NCI-H2171 treated with DMSO at 0.1 percent for 48 hours (cell line): Measurements from ENCODE around the gene HMX1.
A peak's percentile ranks its signal among the peaks of the same experiment; 100 is the strongest.

ENCODE experiments used
- DNase-seq: peaks from one replicate; lab custom pipeline; 2025; lab: John Stamatoyannopoulos, UW

Gene HMX1

GRCh38 chr4:8867624-8868320, 3.9 kb downstream of the HMX1 start:
- no peak for DNase-seq

DNA sequence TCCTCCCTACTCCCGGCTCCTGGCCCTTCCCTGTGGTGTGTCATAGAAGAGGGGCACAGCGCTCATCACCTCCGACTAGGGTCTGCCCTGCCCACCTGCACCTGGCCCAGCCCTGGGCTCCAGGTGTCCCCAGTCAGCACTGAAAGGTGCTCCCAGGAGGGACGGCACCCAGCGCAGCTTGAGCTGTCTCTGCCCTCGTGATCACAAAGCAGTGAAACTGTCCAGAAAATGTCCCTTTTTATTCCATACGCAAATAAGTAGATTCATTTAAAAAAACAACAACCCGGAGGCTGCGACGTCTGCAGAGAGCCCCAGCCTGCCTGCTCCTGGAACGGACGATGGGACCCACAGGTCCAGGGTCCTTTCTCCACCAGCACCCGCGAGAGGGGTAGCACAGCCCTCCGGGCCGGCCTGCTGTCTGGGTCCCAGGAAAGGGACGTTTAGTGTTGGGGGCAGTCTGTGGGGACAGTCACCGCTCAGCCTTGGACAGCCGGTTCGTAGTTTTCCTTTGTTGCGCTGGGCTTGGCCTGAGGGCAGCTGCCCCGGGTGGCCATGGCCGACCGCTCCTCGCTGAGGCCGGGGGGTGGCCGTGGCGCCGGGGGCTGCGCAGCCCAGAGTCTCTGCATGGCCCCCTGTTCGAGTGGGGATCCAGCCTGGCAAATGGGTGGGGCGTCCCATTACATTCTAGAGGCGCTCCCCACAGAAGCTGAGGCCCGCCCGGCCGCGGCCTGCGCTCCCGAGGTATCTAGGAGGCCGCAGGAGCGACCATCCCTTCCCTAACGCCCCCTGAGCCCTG, 4.6 kb downstream of the HMX1 start:
- DNase-seq = no peak

DNA sequence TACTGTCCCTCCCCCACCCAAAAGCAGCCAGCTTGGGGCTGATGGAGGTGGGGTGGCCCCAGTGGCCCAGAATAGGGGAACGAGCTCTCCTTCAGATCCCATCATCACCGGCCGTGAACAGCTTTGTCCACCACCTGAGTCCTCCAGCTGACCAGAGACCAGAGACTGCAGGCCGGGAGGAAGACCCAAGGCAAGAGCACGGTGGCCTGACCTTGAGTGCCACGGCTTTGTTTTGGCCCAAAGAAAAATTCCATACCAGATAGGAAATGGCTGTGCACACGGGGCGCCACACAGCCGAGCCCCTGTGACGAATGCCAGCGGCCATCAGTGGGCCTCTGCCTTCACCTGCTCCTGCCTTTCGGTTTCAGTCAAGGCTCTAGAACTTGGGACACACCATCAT, 5.2 kb downstream of the HMX1 start:
- DNase-seq = no peak

DNA sequence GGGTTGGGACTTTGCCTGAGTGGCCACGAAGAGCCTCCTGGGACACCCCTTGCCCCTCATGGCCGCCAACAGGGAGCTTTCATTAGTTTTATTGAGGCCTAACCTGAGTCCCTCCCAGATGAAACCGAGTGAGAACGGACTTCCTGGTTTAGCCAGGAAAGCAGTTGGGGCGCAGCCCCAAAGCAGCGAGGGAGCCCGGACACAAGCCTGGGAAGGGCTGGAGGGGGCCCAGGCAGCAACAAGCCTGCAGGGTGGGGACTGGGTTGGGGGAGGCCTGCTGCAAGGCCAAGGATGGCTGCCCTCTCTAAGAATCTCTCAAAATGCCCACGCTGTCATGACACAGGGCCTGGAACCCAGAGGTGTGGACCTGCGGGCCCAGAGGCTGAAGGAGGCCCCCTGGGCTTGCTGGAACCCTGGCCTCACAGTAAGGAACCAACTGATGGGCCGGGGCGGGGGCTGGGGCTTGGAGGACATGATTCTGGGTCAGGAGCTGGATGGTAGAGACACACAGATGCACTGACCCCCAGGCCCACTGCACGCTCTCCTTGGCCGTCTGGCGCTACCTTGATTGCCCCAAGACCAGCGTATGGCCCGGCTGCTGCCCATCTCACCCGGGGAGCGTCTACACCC, 5.8 kb downstream of the HMX1 start:
- DNase-seq = no peak

DNA sequence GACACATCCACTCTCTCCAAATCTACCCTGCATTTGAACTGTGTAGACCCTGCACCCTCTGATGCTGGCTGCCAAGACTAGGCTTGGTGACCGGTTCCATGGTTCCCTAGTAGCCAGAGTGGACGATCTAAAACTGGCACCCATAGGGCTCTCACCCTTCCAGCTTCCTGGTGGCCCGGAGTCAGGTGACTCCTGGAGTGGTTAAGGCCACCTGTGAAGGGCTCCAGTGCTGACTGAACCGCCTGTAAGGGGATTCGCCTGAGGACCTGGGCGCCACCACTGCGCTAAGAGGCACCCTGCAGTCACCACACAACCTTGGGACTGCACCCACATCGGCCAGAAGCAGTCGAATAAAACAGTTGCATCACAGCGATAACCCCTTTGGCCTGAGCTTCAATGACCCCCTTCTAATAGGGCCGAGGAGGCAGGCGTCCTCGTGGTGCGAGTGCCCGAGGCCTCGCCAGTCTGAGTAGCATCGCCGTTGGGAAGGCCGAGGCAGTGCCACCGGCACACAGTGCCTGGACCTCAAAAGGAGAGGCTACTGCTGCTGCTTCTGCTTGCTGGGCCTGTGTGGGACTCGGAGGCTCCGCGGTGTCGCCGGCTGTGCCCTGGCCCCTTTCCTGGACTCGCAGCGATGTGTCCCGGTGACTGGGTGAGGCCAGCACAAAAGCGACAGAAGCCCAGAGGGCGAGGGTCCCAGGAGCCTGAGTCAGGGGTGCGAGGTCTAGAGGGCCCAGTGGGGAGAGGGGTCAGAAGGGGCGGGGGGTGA, 6.5 kb downstream of the HMX1 start:
- no peak for DNase-seq

- no peak for DNase-seq
These were observed 7.7 kb downstream of the HMX1 start for GRCh38 chr4:8863686-8864682.

- no peak for DNase-seq
These were observed 8.6 kb downstream of the HMX1 start for GRCh38 chr4:8862800-8863685.

DNA sequence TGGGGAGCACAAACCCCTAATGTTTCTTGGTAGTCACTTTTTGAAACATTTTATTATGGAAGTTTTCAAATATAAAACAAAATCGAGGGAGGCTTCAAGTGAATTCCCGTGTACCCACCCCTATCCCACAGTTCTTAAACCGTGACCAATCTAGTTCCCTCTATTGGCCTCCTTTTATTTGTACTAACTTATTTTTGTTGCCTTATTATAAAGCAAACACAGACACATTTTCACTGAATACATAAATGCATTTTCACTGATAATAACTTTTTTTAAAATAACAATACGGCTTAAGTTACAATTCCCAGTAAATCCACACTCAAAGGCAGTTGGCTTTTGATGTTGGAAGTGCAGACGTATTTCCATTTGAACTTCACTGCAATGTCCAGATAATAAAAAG, 9.3 kb downstream of the HMX1 start:
- DNase-seq = no peak

DNA sequence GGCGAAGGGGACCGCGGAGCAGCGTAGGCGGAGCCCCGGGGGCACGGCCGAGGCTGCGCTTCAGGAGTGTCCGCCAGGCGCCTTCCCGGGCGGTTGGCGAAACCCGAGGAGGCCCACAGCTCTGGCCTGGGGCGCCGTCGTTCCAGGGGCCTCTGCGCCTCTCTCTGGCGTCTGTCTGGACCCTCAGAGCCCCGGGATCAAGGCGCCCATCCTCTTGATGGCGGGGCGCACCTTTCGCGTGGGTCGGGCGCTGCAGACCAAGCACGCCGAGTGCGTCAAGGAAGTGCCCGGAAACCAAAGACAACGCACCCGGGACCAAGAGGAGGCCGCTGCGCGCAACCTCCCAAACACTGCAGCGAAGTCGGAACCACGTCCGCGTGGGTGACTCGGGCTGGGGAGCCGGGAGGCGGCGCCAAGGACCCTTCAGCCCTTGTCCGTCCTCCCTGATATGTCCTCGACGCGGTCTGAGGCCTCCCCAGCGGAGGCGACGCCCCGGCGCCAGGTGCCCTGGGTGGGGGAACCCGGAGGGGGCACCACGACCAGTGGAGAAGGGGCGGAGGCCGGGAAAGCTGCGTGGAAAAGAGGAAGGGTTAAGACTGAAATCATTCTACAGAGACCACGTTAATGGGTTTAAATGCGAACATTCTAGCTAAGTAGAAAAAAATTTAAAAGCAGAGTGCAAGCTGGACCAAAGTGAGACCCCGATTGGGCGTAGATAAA, 9.9 kb downstream of the HMX1 start:
- DNase-seq = no peak

DNA sequence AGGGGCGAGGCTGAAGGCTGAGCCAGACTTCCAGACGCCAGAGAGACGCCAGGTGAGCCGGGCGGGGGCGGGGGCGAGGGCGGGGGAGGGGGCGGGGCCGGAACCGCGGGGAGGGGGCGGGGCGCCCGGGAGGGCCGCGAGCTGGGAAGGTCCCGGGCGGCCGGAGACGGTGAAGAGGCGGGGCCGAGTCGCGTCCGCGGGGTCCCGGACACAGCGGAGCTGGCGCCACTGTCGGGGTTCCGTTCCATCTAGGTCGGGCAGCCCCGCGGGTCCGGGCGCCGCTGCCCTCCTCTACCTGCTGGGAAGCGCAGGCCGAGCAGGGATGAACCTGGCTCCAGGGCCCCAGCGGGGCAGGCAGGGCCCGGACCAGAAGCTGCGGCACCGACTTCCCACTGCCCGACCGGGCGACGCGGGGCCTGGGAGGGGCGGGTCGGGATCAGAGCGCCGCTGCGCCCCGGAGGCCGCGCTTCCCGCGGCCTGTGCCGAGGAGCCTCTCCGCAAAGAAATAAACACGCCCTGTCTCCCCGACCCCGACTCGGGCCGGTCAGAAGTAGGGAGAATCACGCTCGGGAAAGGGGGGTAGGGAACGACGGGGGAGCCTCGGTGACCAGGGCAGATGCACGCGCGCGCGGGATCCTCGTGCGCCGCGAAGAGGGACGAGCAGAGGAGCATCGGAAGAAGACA, 10.6 kb downstream of the HMX1 start:
- no peak for DNase-seq

DNA sequence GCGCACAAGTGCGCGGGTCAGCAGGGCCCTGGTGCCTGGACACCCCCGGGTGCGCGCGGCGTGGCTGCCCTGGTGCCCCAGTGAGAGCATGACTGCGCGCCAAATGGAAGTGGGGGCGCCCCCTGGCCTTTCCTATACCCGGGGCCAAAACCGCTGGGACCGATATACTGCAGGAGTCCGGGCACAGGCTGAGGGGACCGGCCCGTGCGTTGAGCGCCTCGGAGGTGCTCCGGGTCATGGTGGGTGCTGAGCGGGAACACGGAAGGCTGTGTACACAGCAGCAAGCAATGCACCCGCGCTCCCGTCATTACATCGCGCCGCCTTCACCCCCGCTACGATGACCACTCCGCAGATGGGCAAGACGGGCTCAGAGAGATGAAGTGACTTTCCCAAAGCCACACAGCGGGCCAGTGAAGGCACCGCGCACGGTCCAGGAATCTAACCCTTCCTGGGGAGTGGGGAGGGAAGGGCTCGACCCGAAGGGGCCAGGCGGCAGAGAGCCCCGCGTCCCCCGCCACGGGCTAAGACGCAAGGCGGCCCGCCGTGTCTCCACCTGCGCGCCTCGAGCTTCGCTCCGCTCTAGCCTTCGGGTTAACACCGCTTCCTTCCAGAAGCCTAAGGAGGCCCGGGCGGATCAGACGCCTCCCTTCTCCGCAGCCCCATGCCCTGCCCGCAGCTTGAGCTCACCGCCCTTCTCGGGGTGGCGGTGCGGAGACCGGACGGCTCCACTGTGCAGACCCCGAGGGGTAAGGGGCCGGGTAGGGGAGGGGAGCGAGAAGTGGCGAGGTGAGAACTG, 11.3 kb downstream of the HMX1 start:
- DNase-seq = peak; percentile 33

DNA sequence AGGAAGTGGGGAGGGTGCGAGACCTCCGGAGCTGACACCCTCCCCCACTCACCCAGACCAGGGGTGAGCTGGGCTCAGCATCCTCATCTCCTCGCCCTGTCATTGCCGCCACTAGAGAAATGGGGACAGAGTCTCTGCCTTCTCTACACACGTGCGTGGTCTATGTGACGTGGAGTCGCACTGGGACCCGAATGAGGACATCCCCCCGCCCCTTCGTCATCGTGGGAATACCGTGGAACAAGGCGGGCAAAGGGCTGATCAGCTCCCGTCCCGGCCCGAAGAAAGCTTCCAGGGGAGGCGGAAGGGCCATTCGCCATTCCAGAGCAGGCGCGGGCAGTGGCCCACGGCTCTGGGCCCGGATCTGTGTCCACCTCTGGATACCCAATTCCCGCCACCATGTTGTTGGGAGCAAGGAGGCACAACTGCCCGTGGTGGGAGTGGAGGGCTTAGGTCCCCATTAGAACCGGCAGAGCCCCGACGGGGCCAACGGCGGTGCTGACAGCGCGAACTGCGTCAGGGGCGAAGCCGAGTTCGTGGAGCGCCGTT, 12.0 kb downstream of the HMX1 start:
- no peak for DNase-seq

GRCh38 chr4:8858701-8859210, 12.9 kb downstream of the HMX1 start:
- DNase-seq = no peak

DNA sequence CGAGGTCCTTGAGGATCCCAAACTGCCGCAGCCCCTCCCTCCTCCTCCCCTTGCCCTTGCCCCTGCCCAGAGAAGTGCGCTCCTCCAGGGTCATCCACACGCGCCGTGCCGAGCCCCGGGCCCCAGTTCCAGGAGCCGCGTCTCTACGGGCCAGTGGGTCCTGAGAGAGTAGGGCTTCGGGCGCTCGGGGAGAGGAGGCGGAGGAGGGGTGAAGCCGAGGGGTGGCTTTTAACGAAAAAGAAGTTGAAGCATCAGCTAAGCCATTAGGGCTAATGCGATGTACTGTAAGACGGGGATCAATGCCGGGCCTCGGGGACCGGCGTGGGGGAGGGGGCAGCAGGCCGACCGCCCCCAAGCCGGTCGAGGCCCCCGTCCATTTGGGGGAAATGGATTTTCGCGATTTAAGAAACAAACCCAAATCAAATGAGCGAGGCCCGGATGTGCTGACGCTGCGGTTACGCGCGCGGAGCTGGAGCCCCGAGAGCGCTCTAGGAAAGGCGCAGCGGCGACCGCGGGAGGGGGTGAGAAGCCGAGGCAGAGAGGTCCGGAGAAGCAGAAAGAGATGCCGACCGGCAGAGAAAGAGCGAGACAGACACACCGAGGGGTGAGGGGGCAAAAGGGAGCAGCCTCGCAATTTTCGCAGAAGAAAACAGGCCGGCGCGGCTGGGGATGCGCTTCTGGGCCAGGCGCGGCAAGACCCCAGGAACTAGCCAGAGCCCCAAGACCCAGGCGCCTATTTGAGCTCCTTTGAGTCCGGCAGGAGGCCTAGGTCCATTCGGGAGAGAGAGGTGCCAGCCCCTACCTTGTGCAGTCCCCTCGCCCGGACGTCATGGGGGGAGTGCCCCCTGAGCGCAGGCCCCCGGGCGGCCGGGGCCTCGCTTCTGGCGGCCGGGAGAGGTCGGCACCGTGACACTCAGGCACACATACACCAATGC, 13.6 kb downstream of the HMX1 start:
- no peak for DNase-seq

DNA sequence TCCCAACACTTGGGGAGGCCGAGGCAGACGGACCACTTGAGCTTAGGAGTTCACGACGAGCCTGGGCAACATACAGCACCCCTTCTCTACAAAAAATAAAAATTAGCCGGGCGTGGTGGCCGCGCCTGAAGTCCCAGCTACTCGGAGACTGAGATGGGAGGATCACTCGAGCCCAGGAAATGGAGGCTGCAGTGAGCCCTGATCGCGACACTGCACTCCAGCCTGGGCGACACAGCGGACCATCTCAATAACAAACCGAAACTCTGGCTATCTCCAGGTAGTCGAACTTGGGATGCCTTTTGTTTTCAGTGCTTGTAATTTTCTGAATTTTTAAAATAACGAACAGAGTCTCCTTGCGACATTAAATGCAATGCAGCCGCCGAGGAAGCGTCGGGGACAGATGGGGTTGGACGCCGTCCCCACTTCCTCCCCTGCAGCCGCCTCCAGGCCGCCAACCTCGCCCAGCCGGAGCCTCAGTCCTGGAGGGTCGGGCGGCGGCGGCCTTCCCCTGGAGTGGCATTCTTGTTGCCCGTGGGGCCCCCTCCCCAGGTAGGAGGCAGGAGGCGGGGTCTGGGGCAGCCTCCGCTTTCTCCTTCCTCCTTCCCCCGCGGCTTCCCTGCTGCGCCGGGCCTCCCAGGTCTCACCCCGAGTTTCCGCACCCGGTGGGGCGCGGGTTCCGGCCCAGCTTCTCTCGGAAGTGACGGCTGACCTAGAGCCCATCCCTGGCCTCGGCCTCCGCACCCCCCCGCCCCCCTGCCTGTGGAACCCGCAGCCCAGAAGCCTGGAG, 14.6 kb downstream of the HMX1 start:
- no peak for DNase-seq

DNA sequence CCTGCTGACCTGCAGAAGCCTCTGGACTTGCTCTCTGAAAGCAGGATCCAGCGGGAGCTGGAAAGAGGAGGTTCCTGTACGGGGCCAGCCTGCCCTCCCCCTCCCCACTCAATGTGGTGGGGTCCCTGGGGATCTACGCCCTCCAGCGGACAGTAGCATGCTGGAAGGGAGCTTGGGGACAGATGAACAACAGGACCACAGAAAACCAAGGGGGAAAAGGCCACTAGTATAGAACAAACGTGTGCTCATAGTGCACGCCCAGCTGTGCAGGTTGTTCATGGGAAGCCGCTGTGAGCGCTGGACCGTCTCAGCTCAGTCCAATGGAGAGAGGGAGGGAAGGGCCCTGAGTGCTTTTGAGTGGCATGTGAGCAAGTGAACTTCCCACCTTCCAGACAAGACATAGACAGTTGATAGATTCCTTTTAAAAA, 15.8 kb downstream of the HMX1 start:
- peak; percentile 11 for DNase-seq
